Mesendoderm (in vitro differentiated cells): ENCODE results near the gene CCDC13.

Experiments used
- DNase-seq: peaks from one replicate; pipeline ENCODE4 v3.0.0; 2013
- H2AK5ac ChIP-seq: 2 replicates; pipeline ENCODE4 v1.6.1; 2013; ENCODE audit warnings: low read length, inconsistent platforms
- H2BK120ac ChIP-seq: 2 replicates; pipeline ENCODE4 v1.6.1; 2013; ENCODE audit warnings: low read depth, mild to moderate bottlenecking, low read length, moderate library complexity, mixed read lengths
- H2BK15ac ChIP-seq: replicated peaks from 2 replicates; pipeline ENCODE4 v1.6.1; 2013; ENCODE audit warnings: low read depth, mild to moderate bottlenecking, moderate library complexity
- H2BK5ac ChIP-seq: 2 replicates; pipeline ENCODE4 v1.6.1; 2013; ENCODE audit warnings: low read length, inconsistent platforms
- H3K18ac ChIP-seq: 2 replicates; pipeline ENCODE4 v1.6.1; 2013; ENCODE audit warnings: mild to moderate bottlenecking, low read length, mixed read lengths
- H3K23ac ChIP-seq: one replicate; pipeline ENCODE4 v1.6.1; 2013; ENCODE audit warnings: low read length
- H3K27ac ChIP-seq: 2 replicates; pipeline ENCODE4 v1.5.1; 2013; ENCODE audit warnings: low read depth, mild to moderate bottlenecking, inconsistent platforms, low read length, moderate library complexity
- H3K27me3 ChIP-seq: 2 replicates; pipeline ENCODE4 v1.6.1; 2013; ENCODE audit warnings: low read length, control low read depth, mild to moderate bottlenecking, inconsistent platforms; ENCODE audit not compliant: insufficient read depth, poor library complexity
- H3K36me3 ChIP-seq: 2 replicates; pipeline ENCODE4 v1.6.1; 2013; ENCODE audit warnings: low read length, inconsistent platforms; ENCODE audit not compliant: control insufficient read depth, insufficient read depth
- H3K4ac ChIP-seq: one replicate; pipeline ENCODE4 v1.6.1; 2013; ENCODE audit warnings: low read depth, mild to moderate bottlenecking, low read length, moderate library complexity
- H3K4me1 ChIP-seq: 2 replicates; pipeline ENCODE4 v1.6.1; 2013; ENCODE audit warnings: low read depth, low read length, inconsistent platforms; ENCODE audit not compliant: control insufficient read depth
- H3K4me2 ChIP-seq: 2 replicates; pipeline ENCODE4 v1.6.1; 2013; ENCODE audit warnings: low read length
- H3K4me3 ChIP-seq: 2 replicates; pipeline ENCODE4 v1.5.1; 2013; ENCODE audit warnings: mild to moderate bottlenecking, low read length
- H3K56ac ChIP-seq: one replicate; pipeline ENCODE4 v1.6.1; 2013; ENCODE audit warnings: low read length
- H3K79me1 ChIP-seq: 2 replicates; pipeline ENCODE4 v1.6.1; 2013; ENCODE audit warnings: low read length, inconsistent platforms
- H3K79me2 ChIP-seq: 2 replicates; pipeline ENCODE4 v1.6.1; 2013; ENCODE audit warnings: mild to moderate bottlenecking, low read length; ENCODE audit not compliant: control insufficient read depth, insufficient read depth
- H3K9ac ChIP-seq: 2 replicates; pipeline ENCODE4 v1.6.1; 2013; ENCODE audit warnings: low read length, inconsistent platforms
- H4K5ac ChIP-seq: one replicate; pipeline ENCODE4 v1.6.1; 2013; ENCODE audit warnings: low read length
- H4K8ac ChIP-seq: one replicate; pipeline ENCODE4 v1.6.1; 2013; ENCODE audit warnings: low read depth, mild to moderate bottlenecking, control low read depth, low read length, moderate library complexity
- WGBS: extraction: QIAGEN DNeasy Blood & Tissue Kit; methylation state at CpG from one replicate; pipeline ENCODE4 v1.1.7; 2013; ENCODE audit warnings: low lambda C conversion rate, missing lambda C conversion rate; ENCODE audit not compliant: insufficient coverage; ENCODE audit errors: extremely low coverage; 5-methylcytosine and 5-hydroxymethylcytosine counted together

Gene CCDC13

DNA sequence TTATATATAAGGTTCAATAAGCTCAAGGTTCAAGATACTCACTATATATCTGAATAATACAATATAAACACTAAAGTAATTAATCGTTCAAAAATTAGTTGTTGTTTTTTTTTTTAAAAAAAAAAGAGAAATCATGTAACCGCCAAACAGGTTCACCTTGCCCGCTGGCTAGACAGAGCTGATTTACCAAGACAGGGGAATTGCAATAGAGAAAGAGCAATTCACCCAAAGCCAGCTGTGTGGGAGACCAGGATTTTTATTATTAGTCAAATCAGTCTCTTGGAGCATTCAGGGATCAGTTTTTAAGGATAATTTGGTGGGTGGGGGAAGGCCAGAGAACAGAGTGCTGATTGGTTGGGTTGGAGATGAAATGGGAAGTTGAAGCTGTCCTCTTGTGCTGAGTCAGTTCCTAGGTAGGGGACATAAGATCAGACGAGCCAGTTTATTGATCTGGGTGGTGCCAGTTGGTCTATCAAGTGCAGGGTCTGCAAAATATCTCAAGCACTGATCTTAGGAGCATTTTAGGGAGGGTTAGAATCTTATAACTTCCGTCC is 23.4 kb upstream of the CCDC13 start:
- H3K9ac ChIP-seq, result no peak overlapping the region
- no peaks in the 10 kb centered on the region for H3K4me1 ChIP-seq
- no peak overlapping the region for H3K4ac ChIP-seq
- H2BK120ac ChIP-seq, result no peak overlapping the region
- no peak overlapping the region for H4K8ac ChIP-seq
- H3K27me3 ChIP-seq, result no peaks in the 10 kb centered on the region
- no peak overlapping the region for H3K18ac ChIP-seq
- H3K79me1 ChIP-seq, result peaks cover 6% of the 10 kb centered on the region
- no peak for DNase-seq
- H3K36me3 ChIP-seq, result peaks cover 4% of the 10 kb centered on the region
- no peak overlapping the region for H3K4me2 ChIP-seq
- H2BK5ac ChIP-seq, result no peak overlapping the region
- peaks cover 23% of the 10 kb centered on the region for H3K79me2 ChIP-seq
- H3K56ac ChIP-seq, result no peak overlapping the region
- H2AK5ac ChIP-seq, result no peak overlapping the region
- no CpG with 5 or more reads among the region's 5 CpGs for WGBS
- H4K5ac ChIP-seq, result no peak overlapping the region
- H3K27ac ChIP-seq, result no peak overlapping the region
- no peak overlapping the region for H3K23ac ChIP-seq
- no peak overlapping the region for H3K4me3 ChIP-seq
- H2BK15ac ChIP-seq, result no peak overlapping the region

DNA sequence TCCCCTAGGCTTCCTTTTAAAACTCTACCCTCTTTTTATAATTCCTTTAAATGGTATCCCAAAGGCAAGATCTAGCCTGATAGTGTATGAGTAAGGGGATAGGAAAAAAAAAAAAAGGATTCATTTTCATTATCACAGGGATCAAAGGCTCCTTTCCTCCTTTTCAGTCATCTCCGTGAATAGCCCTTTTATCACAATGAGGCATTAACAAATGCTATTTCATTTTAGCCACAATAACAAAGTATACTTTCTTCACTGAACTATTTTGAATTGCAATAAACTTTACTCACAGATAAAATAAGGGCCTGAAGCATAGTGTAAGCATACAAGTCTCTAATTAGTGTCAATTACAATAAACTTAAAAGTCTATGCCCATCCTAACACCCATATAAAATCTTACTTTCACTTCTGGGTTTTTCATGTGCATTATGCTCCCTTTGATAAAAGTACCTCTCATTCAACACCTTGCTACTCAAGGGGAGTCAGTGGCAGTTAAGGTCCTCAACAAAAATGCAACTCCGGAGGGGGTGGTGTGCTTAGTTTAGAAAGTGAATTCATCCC is 22.6 kb upstream of the CCDC13 start:
- Histone ChIP-seq H3K36me3 (peaks cover 4% of the 10 kb centered on the region), H3K79me2 (peaks cover 19% of the 10 kb centered on the region), H3K4me2 (no peak overlapping the region), H2AK5ac (no peak overlapping the region), H3K18ac (no peak overlapping the region), H3K56ac (no peak overlapping the region), H3K27ac (no peak overlapping the region), H3K9ac (no peak overlapping the region), H3K79me1 (peaks cover 5% of the 10 kb centered on the region), H3K27me3 (no peaks in the 10 kb centered on the region), H2BK15ac (no peak overlapping the region), H3K23ac (no peak overlapping the region), H2BK120ac (no peak overlapping the region), H3K4me1 (no peaks in the 10 kb centered on the region), H4K5ac (no peak overlapping the region), H2BK5ac (no peak overlapping the region), H4K8ac (no peak overlapping the region), H3K4me3 (no peak overlapping the region), H3K4ac (no peak overlapping the region)
- no CpG with 5 or more reads among the region's 2 CpGs for WGBS
- DNase-seq, result no peak

DNA sequence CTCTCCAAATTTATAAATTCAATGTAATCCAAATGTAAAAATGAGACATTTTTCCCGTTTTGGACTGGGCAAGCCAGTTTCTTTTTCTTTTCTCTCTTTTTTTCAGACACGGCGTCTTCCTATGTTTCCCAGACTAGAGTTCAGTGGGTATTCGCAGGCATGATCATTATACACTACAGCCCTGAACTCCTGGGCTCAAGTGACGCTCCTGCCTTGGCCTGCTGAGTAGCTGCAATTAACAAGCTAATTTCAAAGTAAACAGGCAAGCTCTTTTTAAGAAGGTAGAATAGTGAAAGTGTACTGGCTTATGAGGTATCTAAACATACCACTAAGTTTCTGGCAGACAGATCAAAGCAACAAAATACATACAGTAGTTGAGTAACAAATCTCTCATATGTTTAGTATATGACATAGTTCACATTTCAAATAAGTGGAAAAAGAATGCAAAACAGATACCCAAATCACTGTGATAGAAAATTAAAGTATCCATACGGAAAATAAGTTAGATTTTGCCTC is 17.7 kb upstream of the CCDC13 start:
- Histone ChIP-seq H3K4ac (no peak overlapping the region), H3K36me3 (peaks cover 4% of the 10 kb centered on the region), H2BK5ac (no peak overlapping the region), H3K4me2 (no peak overlapping the region), H3K4me3 (no peak overlapping the region), H4K5ac (no peak overlapping the region), H3K56ac (no peak overlapping the region), H2BK15ac (no peak overlapping the region), H3K27ac (no peak overlapping the region), H2AK5ac (no peak overlapping the region), H3K27me3 (no peaks in the 10 kb centered on the region), H3K4me1 (no peaks in the 10 kb centered on the region), H4K8ac (no peak overlapping the region), H3K18ac (no peak overlapping the region), H2BK120ac (no peak overlapping the region), H3K23ac (no peak overlapping the region), H3K79me2 (peaks cover 7% of the 10 kb centered on the region), H3K79me1 (peaks cover 7% of the 10 kb centered on the region), H3K9ac (no peak overlapping the region)
- DNase-seq, result no peak
- WGBS, result no CpG with 5 or more reads among the region's 6 CpGs

DNA sequence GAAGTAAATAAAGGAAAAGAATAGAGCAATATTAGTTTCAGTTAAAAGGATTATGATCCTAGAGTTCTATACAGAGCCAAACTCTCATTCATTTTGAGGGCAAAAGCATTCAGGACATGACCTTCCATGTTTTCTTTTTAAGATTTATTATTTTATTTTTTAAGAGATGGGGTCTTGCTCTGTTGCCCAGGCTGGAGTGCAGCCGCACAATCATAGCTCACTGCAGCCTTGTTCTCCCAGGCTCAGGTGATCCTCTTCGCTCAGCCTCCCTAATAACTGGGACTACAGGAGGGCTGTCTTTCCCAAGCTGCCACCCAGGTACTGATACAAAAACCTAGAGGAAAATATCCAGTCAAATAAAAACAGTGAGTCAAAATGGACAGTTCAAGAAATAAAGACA is 13.6 kb upstream of the CCDC13 start:
- Histone ChIP-seq H3K79me2 (peaks cover 2% of the 10 kb centered on the region), H3K4me1 (no peaks in the 10 kb centered on the region), H2BK120ac (no peak overlapping the region), H4K5ac (no peak overlapping the region), H2AK5ac (no peak overlapping the region), H3K36me3 (no peaks in the 10 kb centered on the region), H4K8ac (no peak overlapping the region), H3K4me2 (no peak overlapping the region), H3K23ac (no peak overlapping the region), H3K18ac (no peak overlapping the region), H2BK15ac (no peak overlapping the region), H3K27me3 (no peaks in the 10 kb centered on the region), H3K4ac (no peak overlapping the region), H3K9ac (no peak overlapping the region), H3K79me1 (peaks cover 2% of the 10 kb centered on the region), H3K4me3 (no peak overlapping the region), H3K27ac (no peak overlapping the region), H2BK5ac (no peak overlapping the region), H3K56ac (no peak overlapping the region)
- no peak for DNase-seq
- no CpG with 5 or more reads among the region's 2 CpGs for WGBS

DNA sequence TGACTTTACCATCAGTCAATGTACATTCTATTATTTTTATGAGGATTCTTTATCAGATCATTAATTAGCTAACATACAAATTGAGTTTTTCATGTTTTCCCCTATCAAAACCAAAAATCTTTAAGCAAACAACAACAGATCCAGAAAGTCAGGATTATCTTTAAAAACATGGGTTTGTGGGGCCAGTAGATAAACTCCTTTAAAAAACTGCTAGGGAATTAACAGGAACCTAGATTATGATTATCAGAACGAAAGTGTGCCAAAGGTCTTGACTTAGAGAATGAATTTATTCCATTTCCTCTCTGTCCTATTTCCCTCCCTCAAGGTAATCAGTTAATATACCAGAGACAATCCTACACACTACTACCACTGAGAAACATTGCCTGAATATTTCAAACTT is 13.2 kb upstream of the CCDC13 start:
- Histone ChIP-seq H3K36me3 (no peaks in the 10 kb centered on the region), H3K23ac (no peak overlapping the region), H3K27ac (no peak overlapping the region), H3K79me1 (peaks cover 2% of the 10 kb centered on the region), H3K79me2 (peaks cover 2% of the 10 kb centered on the region), H4K8ac (no peak overlapping the region), H3K9ac (no peak overlapping the region), H3K4me3 (no peak overlapping the region), H3K18ac (no peak overlapping the region), H3K4me2 (no peak overlapping the region), H3K56ac (no peak overlapping the region), H2BK120ac (no peak overlapping the region), H2AK5ac (no peak overlapping the region), H2BK5ac (no peak overlapping the region), H3K27me3 (no peaks in the 10 kb centered on the region), H3K4me1 (no peaks in the 10 kb centered on the region), H2BK15ac (no peak overlapping the region), H3K4ac (no peak overlapping the region), H4K5ac (no peak overlapping the region)
- DNase-seq, result no peak
- WGBS, result no CpG with 5 or more reads among the region's 1 CpG
